ENCODE data around the gene LPAR5. TPM values are rescaled to one million over a fixed set of nuclear protein-coding genes. Genes with fewer than 3 reads are reported as not detected.

Gene LPAR5
- total and polyA plus RNA-seq, 2 of the 13 experiments (the other 11 are each of a cell fraction or from before 2014, with no cell fraction given), result 0.09 to 0.32 TPM

DNA sequence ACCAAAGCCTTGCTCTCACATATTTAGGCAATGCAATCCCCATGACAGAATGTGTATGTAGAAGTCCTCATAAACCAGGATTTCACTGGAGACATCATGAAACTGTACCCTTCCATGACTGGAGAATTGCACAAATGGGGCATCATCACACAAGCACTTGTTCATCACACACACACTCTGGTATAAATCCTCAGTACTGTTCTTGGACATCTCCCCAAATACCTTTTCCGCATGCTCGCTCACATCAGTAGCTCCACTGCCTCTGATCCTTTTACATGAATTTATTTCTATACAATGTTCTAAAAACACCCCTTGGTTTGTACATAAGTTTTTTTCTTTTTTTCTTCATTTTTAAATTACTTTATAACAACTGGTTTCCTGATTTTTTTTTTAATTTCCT, 30.5 kb upstream of the LPAR5 start:
- Histone ChIP-seq H3K9me3 (ENCODE audit: low read length) (no peaks in the 10 kb centered on the region), H3K27ac (ENCODE audit: extremely low read length, insufficient read depth, low read length) (no peak overlapping the region), H3K36me3 (replicated peaks in 1 of 2; ENCODE audit: control insufficient read depth in 1 of 2, insufficient read depth in 2 of 2, low read length in 2 of 2) (peaks cover 11 to 43% of the 10 kb centered on the region in 2 experiments), H3K9ac (ENCODE audit: insufficient read depth, low read depth, low read length) (no peak overlapping the region), H4K20me1 (ENCODE audit: insufficient read depth, low read length) (no peaks in the 10 kb centered on the region), H3K4me2 (ENCODE audit: low read depth, low read length) (no peak overlapping the region), H3K4me3 (replicated peaks in 1 of 3; ENCODE audit: insufficient read depth in 1 of 3, low read depth in 2 of 3, low read length in 3 of 3) (no peak overlapping the region), H3K27me3 (ENCODE audit: control insufficient read depth in 1 of 2, insufficient read depth in 2 of 2, low read length in 2 of 2) (no peaks in the 10 kb centered on the region; a peak in 1 of 5 replicates), H3K79me2 (ENCODE audit: insufficient read depth, low read length) (peaks cover 7% of the 10 kb centered on the region), H3K4me1 (ENCODE audit: insufficient read depth, low read length) (peaks cover 18% of the 10 kb centered on the region), H2AFZ (ENCODE audit: low read length) (no peak overlapping the region)
- in situ Hi-C loops (cut with HindIII; ENCODE audit: extremely low pct_ligation_motif_present, low pct_unique_long_range_greater_than_20kb), result no loop called here
- CTCF ChIA-PET (ENCODE audit: low intra/inter-chr PET ratio, low total read pairs), result interaction anchor here (1.9 kb wide), 1 partner anchor 159 kb away, joined by 5 read pairs; no protein-coding TSS in a partner anchor
- no peak for TF ChIP-seq NCOR1 (IDR thresholded peaks at IDR 0.05; ENCODE audit: borderline replicate concordance, low read length)
- TF ChIP-seq FOSL2 (CRISPR knock-in tag; IDR thresholded peaks at IDR 0.05), result no peak
- TF ChIP-seq, protein P1, sequence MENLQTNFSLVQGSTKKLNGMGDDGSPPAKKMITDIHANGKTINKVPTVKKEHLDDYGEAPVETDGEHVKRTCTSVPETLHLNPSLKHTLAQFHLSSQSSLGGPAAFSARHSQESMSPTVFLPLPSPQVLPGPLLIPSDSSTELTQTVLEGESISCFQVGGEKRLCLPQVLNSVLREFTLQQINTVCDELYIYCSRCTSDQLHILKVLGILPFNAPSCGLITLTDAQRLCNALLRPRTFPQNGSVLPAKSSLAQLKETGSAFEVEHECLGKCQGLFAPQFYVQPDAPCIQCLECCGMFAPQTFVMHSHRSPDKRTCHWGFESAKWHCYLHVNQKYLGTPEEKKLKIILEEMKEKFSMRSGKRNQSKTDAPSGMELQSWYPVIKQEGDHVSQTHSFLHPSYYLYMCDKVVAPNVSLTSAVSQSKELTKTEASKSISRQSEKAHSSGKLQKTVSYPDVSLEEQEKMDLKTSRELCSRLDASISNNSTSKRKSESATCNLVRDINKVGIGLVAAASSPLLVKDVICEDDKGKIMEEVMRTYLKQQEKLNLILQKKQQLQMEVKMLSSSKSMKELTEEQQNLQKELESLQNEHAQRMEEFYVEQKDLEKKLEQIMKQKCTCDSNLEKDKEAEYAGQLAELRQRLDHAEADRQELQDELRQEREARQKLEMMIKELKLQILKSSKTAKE (CRISPR knock-in tag; IDR thresholded peaks at IDR 0.05; ENCODE audit: borderline replicate concordance), result no peak
- TF ChIP-seq, protein P2, sequence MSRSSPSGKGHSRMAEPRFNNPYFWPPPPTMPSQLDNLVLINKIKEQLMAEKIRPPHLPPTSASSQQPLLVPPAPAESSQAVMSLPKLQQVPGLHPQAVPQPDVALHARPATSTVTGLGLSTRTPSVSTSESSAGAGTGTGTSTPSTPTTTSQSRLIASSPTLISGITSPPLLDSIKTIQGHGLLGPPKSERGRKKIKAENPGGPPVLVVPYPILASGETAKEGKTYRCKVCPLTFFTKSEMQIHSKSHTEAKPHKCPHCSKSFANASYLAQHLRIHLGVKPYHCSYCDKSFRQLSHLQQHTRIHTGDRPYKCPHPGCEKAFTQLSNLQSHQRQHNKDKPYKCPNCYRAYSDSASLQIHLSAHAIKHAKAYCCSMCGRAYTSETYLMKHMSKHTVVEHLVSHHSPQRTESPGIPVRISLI (CRISPR knock-in tag; IDR thresholded peaks at IDR 0.05; ENCODE audit: borderline replicate concordance), result no peak
- TF ChIP-seq ZBTB38 (CRISPR knock-in tag; IDR thresholded peaks at IDR 0.05), result no peak
- TF ChIP-seq, protein P3, sequence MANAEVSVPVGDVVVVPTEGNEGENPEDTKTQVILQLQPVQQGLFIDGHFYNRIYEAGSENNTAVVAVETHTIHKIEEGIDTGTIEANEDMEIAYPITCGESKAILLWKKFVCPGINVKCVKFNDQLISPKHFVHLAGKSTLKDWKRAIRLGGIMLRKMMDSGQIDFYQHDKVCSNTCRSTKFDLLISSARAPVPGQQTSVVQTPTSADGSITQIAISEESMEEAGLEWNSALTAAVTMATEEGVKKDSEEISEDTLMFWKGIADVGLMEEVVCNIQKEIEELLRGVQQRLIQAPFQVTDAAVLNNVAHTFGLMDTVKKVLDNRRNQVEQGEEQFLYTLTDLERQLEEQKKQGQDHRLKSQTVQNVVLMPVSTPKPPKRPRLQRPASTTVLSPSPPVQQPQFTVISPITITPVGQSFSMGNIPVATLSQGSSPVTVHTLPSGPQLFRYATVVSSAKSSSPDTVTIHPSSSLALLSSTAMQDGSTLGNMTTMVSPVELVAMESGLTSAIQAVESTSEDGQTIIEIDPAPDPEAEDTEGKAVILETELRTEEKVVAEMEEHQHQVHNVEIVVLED (CRISPR knock-in tag; IDR thresholded peaks at IDR 0.05; ENCODE audit: borderline replicate concordance), result no peak
- TF ChIP-seq ERF (CRISPR knock-in tag; IDR thresholded peaks at IDR 0.05), result no peak
- TF ChIP-seq HOXA5 (CRISPR knock-in tag; IDR thresholded peaks at IDR 0.05), result no peak
- no peak for TF ChIP-seq SOX13 (IDR thresholded peaks at IDR 0.05)
- no peak for TF ChIP-seq SOX13 (CRISPR knock-in tag; conservative IDR thresholded peaks at IDR 0.05 in 1 of 2, IDR thresholded peaks at IDR 0.05 in 1 of 2)
- no peak for TF ChIP-seq CENPT (CRISPR knock-in tag; IDR thresholded peaks at IDR 0.05; ENCODE audit: low read depth)
- TF ChIP-seq CEBPG (CRISPR knock-in tag; IDR thresholded peaks at IDR 0.05), result no peak
- no peak for TF ChIP-seq ZNF124 (CRISPR knock-in tag; IDR thresholded peaks at IDR 0.05)
- TF ChIP-seq NFRKB (IDR thresholded peaks at IDR 0.05), result no peak
- TF ChIP-seq TOPORS (CRISPR knock-in tag; IDR thresholded peaks at IDR 0.05), result no peak
- whole genome bisulfite sequencing (ENCODE audit: low lambda C conversion rate), result 93% methylated on average over 2 of the region's 2 CpGs
- FAIRE-seq (no peak), DNase-seq (ENCODE audit: low spot score) (no peak), ATAC-seq (no peak)
- intact Hi-C loops (cut with micrococcal nuclease; ENCODE audit: unreplicated experiment), result no loop called here
- no TSS peak for BruUV-seq (replicated peaks)
- POLR2A ChIA-PET, result interaction anchor here (2.9 to 3.4 kb wide), 2 partner anchors 23 to 58 kb away, joined by 10 to 19 read pairs; partner anchors contain the start of genes COPS7A and ZNF384

All from HepG2 (cell line).